Measurements from ENCODE around the gene MINDY2. TPM values are rescaled to one million over a fixed set of nuclear protein-coding genes. Genes with fewer than 3 reads are reported as not detected.

The MINDY2 gene
- polyA plus RNA-seq, 1 donor (not counting 4 experiments of a cell fraction or from before 2014, with no cell fraction given), result 11.2 TPM

DNA sequence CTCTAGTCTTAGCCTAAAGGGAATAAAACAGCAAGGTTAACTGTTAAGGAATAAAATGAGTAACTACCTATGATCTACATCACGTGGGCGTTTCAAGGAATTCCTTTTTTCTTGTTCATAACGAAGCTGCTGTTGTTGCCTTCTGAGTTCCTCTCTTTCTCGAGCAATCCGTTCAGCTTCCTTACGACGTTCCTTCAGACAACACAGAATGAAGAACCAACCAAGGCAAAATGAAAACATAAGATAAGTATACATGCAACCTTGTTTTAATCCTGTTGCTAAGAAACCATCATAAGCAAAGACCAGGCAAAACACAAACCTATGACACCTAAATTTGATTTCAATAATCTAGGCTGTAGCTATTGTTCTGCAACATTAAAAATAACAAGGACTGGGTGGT, 118.3 kb downstream of the MINDY2 start:
- Histone ChIP-seq H3K27ac (ENCODE audit: control insufficient read depth, insufficient read depth, low read length) (no peak overlapping the region), H3K9ac (ENCODE audit: control insufficient read depth, extremely low read depth, insufficient read depth, low read length) (no peak overlapping the region), H4K20me1 (ENCODE audit: control insufficient read depth, extremely low read depth, insufficient read depth, low read length) (no peaks in the 10 kb centered on the region), H3K79me2 (ENCODE audit: control insufficient read depth, insufficient read depth, low read length) (no peaks in the 10 kb centered on the region), H3K4me3 (ENCODE audit: control insufficient read depth in 2 of 3, extremely low read depth in 1 of 3, insufficient read depth in 2 of 3, low read depth in 1 of 3, low read length in 3 of 3) (no peak overlapping the region), H3K27me3 (ENCODE audit: control insufficient read depth, extremely low read depth, insufficient read depth, low read length) (no peaks in the 10 kb centered on the region), H3K4me1 (ENCODE audit: control insufficient read depth, extremely low read depth, insufficient read depth, low read length) (no peaks in the 10 kb centered on the region), H2AFZ (ENCODE audit: control insufficient read depth, low read length) (no peak overlapping the region), H3K36me3 (ENCODE audit: control insufficient read depth in 2 of 2, extremely low read depth in 1 of 2, insufficient read depth in 2 of 2, low read length in 2 of 2) (peaks cover 27 to 54% of the 10 kb centered on the region in 2 experiments), H3K9me1 (ENCODE audit: control insufficient read depth, extremely low read depth, insufficient read depth, low read length) (no peaks in the 10 kb centered on the region), H3K9me3 (ENCODE audit: control insufficient read depth, low read depth, low read length) (no peaks in the 10 kb centered on the region), H3K4me2 (ENCODE audit: control insufficient read depth, extremely low read depth, insufficient read depth, low read depth, low read length) (no peak overlapping the region)
- FAIRE-seq, result no peak
- TF ChIP-seq, protein P1, sequence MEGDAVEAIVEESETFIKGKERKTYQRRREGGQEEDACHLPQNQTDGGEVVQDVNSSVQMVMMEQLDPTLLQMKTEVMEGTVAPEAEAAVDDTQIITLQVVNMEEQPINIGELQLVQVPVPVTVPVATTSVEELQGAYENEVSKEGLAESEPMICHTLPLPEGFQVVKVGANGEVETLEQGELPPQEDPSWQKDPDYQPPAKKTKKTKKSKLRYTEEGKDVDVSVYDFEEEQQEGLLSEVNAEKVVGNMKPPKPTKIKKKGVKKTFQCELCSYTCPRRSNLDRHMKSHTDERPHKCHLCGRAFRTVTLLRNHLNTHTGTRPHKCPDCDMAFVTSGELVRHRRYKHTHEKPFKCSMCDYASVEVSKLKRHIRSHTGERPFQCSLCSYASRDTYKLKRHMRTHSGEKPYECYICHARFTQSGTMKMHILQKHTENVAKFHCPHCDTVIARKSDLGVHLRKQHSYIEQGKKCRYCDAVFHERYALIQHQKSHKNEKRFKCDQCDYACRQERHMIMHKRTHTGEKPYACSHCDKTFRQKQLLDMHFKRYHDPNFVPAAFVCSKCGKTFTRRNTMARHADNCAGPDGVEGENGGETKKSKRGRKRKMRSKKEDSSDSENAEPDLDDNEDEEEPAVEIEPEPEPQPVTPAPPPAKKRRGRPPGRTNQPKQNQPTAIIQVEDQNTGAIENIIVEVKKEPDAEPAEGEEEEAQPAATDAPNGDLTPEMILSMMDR (optimal IDR thresholded peaks at IDR 0.05 in 1 of 3, IDR thresholded peaks at IDR 0.05 in 1 of 3, conservative IDR thresholded peaks at IDR 0.05 in 1 of 3; ENCODE audit: extremely low read depth in 1 of 3, insufficient read depth in 2 of 3, low read length in 3 of 3), result no peak
- TF ChIP-seq EZH2 (IDR thresholded peaks at IDR 0.05; ENCODE audit: low read length), result no peak
- no peak for DNase-seq (ENCODE audit: low read depth, low spot score)
- dilution Hi-C loops (cut with MboI; ENCODE audit: extremely low pct_ligation_motif_present, low sequenced_read_pairs), result no loop called here

DNA sequence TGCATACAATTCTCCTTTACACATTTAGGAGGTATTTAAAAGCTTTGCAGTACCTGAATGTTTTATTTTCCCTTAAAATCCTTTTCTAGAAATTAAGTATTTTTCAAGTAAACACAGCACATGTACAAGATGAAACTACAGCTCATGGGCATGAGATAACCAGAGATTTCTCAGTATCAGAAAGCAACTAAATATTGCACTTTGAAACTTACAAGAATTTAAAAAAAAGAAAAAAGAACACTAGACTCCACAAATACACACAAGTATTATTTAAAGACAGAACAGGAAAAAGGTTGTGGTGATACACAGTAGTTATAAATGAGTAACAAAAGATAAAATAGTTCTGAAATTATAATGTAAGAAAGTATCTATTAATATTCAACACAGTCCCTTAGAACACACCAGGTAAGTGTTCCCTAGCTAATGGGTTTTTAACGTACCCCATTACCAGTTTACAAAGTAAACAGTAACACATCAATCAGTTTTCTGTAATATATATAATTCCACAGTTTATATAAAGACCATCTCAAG, 127.1 kb downstream of the MINDY2 start:
- Histone ChIP-seq H3K4me1 (ENCODE audit: control insufficient read depth, extremely low read depth, insufficient read depth, low read length) (no peaks in the 10 kb centered on the region), H4K20me1 (ENCODE audit: control insufficient read depth, extremely low read depth, insufficient read depth, low read length) (no peaks in the 10 kb centered on the region), H3K9me1 (ENCODE audit: control insufficient read depth, extremely low read depth, insufficient read depth, low read length) (no peaks in the 10 kb centered on the region), H2AFZ (ENCODE audit: control insufficient read depth, low read length) (no peak overlapping the region), H3K9ac (ENCODE audit: control insufficient read depth, extremely low read depth, insufficient read depth, low read length) (no peak overlapping the region), H3K27me3 (ENCODE audit: control insufficient read depth, extremely low read depth, insufficient read depth, low read length) (no peaks in the 10 kb centered on the region), H3K27ac (ENCODE audit: control insufficient read depth, insufficient read depth, low read length) (no peak overlapping the region), H3K4me3 (ENCODE audit: control insufficient read depth in 2 of 3, extremely low read depth in 1 of 3, insufficient read depth in 2 of 3, low read depth in 1 of 3, low read length in 3 of 3) (no peak overlapping the region), H3K36me3 (ENCODE audit: control insufficient read depth in 2 of 2, extremely low read depth in 1 of 2, insufficient read depth in 2 of 2, low read length in 2 of 2) (peaks cover 17 to 32% of the 10 kb centered on the region in 2 experiments), H3K79me2 (ENCODE audit: control insufficient read depth, insufficient read depth, low read length) (peaks cover 6% of the 10 kb centered on the region), H3K4me2 (ENCODE audit: control insufficient read depth, extremely low read depth, insufficient read depth, low read depth, low read length) (no peak overlapping the region), H3K9me3 (ENCODE audit: control insufficient read depth, low read depth, low read length) (no peaks in the 10 kb centered on the region)
- DNase-seq (ENCODE audit: low read depth, low spot score), result no peak
- FAIRE-seq, result no peak
- TF ChIP-seq, protein P1 (optimal IDR thresholded peaks at IDR 0.05 in 1 of 3, IDR thresholded peaks at IDR 0.05 in 1 of 3, conservative IDR thresholded peaks at IDR 0.05 in 1 of 3; ENCODE audit: extremely low read depth in 1 of 3, insufficient read depth in 2 of 3, low read length in 3 of 3), result no peak
- TF ChIP-seq EZH2 (IDR thresholded peaks at IDR 0.05; ENCODE audit: low read length), result no peak
- dilution Hi-C loops (cut with MboI; ENCODE audit: extremely low pct_ligation_motif_present, low sequenced_read_pairs), result no loop called here

Measured in keratinocyte (primary cell).